IPS-NIHi7 (cell line): ENCODE results near the gene BTBD16.

ENCODE experiments used
- DNase-seq: peaks from one replicate; pipeline ENCODE4 v3.0.0; 2012; ENCODE audit warnings: mixed read lengths; ENCODE audit errors: extremely low spot score

BTBD16 gene

DNA sequence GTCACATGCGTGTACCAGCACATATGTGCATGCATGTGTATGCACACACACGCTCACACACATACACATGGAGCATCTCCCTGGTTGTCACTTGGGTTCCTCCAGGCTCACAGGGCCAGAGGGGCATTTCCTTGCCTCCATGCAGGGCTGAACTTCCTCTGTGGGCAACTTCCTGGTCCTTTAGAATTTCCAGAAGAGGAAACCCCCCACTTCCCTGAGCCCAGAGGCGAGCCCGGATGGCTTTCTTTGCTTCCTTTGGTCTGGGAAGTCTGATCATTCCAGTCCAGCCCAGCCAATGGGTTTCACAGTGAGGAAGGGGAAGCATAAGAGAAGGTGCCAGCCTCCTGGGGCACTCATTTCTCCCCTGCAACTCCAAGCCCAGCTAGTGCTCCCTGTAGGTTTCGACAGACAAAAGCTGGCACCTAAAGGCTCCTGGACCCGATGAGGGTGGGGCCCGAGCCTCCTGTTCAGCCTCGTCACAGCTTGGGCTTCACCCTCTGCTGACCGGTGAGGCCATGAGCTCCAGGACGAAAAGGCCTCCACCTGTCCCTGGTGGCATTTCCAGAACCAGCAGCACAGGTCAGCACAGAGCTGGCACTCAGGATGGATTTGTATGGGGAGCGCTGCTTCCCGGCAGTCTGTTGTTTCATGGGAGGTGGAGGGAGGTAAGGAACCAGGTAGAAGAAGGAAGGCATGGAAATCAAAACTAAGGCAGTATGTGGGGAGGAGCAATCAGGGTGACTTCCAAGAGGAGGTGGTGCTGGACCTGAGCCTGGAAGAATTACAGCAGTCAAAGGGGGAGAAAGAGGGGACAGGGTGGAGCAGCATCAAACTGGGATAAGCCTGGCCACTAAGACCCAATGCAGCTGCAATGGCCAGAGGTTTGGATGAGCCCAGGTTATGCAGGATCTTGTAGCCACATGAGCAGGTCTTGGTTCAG is 23.7 kb downstream of the BTBD16 start:
- no peak for DNase-seq

DNA sequence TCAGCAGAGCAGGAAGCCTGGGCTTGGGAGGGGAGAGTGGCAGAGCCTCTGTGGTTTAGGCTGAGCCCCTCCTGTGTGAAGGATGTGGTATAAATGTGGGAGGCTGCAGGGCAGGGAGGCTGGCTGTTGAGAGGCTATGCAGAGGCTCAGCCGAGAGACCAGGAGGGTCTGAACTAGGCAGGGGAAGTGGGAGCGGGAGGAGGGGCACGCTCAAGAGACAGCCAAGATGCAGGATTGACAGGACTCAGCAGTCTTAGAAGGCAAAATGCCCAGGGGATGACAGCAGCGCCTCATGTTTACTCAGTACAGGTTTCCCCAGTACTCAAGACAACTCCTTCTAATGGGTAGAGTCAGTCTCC is 24.3 kb downstream of the BTBD16 start:
- no peak for DNase-seq

DNA sequence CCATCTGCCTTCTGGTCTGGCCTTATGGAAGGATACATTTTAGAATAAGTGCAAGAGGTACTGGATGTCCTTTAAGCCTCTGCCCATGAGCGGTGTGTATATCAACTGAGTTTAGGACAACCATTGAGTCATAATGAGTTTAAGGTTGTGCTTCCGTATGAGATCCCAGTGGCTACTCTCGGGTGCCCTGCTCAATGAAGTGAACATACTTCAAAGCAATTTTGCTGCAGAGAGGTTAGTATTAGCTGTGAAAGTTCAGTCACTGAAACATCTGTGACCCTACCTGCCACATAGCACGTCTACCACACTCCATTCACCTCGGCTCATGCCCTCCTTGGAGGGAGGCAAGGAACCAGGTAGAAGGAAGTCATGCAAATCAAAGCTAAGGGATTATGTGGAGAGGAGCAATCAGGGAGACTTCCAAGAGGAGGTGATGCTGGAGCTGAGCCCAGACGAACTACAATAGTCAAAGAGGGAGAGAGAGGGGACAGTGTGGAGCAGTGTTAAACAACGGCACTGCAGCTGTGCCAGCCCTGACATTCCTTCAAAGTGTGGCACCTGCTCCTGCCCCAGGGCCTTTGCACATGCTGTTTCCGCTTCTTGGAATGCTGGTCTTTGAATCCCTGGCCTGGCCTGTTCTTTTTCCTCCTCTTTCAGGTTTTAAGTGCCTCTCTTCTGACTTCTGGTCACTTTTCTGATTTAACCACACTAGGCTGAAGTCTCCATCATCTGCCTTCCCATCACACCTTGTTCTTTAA is 25.4 kb downstream of the BTBD16 start:
- no peak for DNase-seq

GRCh38 chr10:122297583-122297982 is 26.5 kb downstream of the BTBD16 start:
- no peak for DNase-seq

GRCh38 chr10:122298206-122298597 is 27.1 kb downstream of the BTBD16 start:
- no peak for DNase-seq

DNA sequence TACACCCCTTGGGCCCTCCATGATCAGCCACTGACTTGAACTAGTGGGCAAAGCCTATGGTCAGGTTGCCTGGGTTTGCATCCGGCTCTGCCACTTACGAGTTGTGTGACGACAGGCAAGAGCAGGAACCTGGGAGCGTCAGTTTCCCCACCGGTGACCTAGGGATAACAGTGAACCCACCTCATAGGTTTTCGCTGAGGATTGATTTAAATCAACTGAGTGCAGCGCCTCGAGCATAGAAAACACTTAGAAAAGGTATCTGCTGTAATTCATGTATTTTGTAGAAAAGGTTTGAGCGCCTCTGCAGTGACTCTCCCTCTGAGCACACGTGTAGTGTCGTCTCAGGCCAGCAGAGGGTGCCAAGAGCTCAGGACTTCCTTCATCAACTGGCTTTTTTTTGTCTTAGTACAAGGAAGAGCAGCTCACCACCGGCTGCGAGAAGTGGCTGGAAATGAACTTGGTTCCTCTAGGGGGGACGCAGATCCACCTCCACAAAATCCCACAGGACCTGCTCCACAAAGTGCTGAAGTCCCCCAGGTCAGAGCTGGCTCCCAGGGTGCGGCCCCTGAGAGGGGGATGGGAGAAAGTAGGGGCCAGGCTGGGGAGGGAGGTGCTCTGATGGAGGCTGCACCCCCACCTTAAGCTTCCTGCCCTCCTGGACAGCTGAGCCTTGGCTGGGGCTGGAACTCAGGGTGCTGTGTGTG is 27.7 kb downstream of the BTBD16 start:
- peak; percentile 87 for DNase-seq

DNA sequence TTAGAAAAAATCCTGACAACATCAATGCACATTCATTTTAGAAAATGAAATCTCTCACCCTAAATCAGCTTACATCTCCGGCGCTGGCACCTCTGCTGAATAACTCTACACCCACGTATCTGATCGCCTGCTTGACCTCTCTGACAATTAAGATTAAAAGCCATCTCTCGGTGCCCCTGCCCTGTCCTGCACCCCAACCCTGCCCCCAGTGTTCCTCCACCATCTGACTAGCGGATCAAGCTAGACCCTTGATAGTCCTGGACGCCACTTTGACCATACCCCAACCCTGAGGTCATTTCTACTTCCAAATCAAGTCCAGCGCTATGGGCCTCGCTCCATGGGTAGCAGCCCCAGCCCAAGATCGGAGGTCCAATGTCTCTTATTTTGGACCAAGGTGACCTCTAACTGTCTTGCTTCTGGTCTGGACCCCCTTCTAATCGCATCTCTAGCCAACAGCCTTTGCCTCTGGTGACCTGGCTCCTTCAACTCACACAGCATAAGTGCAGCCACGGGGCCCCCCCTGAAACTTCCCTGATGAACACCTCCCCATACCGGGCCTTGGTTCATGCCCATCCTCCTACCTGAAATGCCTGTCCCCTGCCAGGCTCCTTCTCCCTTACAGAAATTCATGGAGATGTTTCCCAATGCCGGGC is 28.5 kb downstream of the BTBD16 start:
- DNase-seq, result no peak

DNA sequence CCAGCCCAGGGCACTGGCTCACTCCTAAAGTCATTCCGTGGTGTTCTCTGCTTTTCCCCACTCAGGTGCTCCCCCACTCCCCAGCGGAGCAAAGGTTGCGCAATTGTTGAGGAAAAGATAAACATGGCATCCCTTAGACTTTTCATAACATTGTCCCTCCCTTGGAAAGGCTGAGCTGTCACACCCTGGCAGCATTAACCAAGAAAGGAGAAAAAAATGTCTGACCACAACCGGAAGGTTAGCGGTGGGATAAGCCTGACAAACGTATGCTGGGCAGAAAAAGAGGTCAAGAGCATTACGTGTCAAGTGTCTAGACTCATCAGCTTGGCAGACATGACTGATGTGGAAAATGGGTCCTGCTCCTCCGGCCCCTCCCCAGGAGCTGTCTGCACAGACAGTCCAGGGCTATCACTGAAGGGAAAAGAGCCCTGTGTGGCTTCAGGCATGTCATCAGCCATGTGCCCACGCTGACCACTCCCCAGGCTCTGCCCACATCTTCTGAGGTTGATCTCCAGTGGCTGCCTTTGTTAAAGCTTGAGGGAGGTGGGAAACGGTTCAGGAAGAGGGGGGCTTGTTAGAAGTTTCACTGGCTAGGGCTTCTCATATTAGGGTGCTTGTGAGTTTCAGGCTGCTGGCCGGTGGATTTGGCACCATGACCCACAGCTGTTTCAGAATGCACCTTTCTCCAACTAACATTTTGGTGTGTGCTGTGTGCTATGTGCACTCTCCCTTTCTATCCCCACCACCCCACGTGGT is 30.1 kb downstream of the BTBD16 start:
- DNase-seq, result no peak

GRCh38 chr10:122301811-122302115 is 30.7 kb downstream of the BTBD16 start:
- DNase-seq, result no peak

DNA sequence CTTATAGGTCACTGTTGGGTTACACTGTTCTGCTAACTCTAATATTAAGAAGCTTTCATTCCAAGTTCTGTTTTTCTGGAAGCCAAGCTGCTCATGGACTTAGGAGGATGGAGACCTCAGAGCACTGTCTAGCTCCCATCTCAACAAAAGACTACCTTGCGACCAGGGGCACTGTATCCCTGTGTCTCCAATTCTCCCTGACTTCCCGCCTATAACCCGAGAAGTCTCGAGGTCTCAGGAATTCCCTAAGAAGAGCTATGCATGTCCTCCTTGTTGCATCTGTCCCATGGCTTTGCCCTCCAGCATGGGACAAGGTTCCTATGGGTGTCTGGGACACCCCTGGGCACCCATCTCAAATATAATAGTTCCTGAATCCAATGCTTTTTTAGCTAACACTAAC is 31.2 kb downstream of the BTBD16 start:
- no peak for DNase-seq

DNA sequence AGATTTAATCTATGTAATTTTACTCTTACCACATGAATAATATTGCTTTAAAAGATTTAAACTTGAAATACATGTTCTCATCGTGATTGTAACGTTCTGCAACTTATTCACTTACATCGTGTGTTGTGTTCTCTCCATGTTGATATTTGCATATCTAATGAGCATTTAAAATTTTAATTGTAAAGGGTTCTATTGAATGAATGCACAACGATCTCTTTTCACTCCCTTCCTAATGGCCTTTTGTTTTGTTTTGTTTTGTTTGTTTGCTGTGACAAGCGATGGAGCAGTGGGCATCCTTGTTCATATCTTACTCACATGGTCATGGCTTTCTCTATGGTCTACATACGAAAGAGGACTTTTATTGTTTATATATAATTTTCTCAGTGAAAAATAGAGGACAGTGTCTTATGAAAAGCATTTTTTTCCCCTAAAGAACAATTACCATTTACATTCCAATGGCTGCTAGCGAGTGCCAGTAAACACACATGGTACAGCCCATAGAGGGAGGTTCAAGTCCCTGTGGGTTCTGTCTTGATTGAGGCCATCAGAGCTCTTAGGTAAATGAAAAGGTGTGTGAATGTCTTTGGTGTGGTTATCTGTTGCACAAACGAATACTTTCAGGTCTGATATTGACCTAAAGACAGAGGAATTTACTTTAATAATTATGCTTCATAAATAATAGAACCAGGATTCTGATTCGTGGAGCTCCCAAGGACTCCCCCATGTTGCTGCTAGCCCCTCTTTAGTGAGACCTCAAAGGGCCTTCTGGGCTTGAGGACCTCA is 32.4 kb downstream of the BTBD16 start:
- DNase-seq, result no peak

DNA sequence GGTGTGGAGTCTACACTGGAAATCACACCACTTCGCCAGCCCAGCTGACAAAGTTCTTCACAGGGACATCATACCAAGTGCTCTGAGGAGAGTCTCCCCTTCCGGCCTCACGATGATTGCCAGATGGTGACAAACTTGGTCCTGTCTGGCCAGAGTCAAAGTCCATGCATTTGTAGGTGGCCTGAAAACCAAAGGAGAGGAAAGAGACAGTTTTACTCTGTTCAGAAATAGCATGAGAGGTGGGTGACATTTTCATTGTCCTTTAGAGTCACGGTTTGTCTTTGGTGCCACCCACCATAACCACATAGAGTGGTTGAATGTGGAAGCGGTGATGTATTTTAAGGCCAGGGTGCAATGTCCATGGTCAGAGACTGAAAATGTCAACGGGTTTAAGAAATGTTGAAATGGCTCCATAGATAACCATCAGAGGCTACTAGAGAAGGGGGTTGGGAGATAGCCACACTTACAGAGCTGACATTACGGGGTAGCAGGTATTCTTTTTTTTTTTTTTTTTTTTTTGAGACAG is 33.0 kb downstream of the BTBD16 start:
- DNase-seq, result no peak

DNA sequence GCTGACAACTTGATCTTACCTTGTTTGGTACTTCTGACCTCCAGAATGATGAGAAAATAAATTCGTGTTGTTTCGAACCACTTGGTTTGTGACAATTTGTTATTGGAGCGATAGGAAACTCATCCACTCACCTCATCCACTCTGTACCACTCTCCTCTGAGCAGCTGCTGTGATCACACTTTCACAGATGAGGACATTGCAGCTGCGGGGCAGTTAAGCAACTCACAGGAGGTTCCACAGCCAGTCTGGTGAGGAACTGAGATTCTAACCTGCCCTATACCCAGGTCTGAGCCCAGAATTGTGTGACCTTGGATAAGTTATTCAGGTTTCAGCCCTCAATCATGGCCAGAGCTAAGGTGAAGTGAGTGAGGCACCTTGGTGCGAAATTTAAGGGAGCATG is 35.2 kb downstream of the BTBD16 start:
- no peak for DNase-seq

GRCh38 chr10:122306744-122307143 is 35.6 kb downstream of the BTBD16 start:
- DNase-seq, result no peak

GRCh38 chr10:122307669-122308416 is 36.7 kb downstream of the BTBD16 start:
- DNase-seq, result peak; percentile 36

- no peak for DNase-seq
Measured at GRCh38 chr10:122308417-122309141, 37.5 kb downstream of the BTBD16 start.

DNA sequence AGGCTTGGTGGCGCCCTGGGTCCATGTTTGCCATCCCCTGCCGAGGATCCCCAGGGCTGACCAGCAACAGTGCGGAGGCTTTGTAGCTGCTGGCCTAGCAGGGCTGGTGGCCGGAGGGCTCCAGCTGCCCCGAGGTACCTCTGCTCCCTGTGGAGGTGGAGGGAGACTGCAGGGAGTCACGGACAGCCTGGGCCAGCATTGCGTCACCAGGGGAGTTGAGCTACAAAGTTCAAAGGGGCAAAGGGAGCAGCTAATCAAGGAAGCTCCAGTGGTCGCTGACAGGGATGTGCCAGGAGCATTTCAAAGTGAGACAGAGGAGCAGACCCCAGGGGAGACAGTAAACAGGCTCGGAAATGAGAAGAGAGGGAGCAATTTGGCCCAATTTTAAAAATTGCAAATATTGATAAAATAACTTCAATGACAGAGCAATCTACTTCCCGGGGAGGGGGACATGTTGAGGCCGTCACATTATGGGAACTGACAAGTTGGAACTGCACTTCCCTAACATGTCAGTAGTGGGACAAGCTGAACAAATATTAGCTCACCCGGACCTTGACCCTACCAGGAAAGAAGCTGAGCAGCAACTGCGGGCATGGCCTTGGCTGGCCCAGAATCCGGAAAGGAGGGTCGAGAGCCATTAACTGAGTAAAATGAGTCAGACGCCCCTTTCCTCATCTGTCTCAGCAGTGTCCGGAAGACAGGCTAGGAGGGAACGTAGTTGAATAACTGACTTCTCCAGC is 39.4 kb downstream of the BTBD16 start:
- peak; percentile 43 for DNase-seq

DNA sequence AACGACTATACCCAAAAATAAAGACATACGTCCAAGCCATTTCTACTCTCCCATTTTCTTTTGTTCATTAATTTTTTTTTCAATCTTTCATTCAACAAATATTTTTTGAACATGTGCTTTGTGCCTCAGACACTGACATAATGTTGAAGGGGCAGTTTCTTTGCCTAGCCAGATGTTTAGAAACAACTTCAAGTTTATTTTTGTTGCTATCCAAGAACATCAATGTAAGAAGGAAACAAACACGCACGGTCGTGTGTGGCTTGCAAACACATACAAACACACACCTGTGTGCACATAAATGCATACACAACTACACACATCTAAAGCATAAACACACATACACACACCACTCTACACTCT is 39.9 kb downstream of the BTBD16 start:
- DNase-seq, result no peak
